ENCODE measurements around the gene SNX9. TPM values are rescaled to one million over a fixed set of nuclear protein-coding genes. Genes with fewer than 3 reads are reported as not detected.

The SNX9 gene
- total RNA-seq, 2 donors from 2014 or later, result 37.3 to 81.7 TPM

DNA sequence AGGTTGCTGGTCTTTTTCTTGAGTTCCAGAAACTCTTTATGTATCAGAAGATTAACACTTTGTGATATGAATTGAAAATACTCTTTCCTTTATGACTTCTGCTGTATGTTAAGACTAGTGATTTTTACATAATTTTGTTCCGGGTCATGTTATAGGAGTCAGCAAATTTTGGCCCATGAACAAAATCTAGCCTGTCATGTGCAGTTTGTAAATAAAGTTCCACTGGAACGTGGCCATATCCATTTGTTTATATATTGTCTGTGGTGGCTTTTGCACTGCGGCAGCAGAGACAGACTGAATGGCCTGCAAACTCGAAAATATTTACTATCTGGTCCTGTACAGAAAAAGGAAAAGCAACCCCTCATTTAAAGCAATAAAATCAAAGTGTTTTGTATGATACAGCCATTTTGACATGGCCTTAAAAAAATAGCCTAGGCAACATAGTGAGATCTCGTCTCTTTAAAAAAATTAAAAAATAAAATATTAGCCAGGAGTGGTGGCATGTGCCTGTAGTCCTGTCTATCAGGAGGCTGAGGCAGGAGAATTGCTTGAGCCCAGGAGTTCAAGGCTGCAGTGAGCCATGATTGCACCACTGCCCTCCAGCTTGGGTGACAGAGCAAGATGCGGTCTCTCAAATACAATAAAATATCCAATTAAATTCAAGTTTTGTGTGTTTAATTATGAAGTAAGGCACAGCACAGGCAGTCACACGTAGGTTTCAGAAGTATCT, 36.9 kb downstream of the SNX9 start:
- Histone ChIP-seq H3K4me3 (no peak overlapping the region), H3K36me3 (no peaks in the 10 kb centered on the region), H3K27me3 (no peaks in the 10 kb centered on the region), H3K9ac (ENCODE audit: low read depth in 2 of 2, low read length in 2 of 2) (no peak overlapping the region), H3K4me1 (peaks cover 7% of the 10 kb centered on the region), H3K27ac (no peak overlapping the region), H3K9me3 (no peaks in the 10 kb centered on the region)
- no peak for DNase-seq
- TF ChIP-seq, protein P1, sequence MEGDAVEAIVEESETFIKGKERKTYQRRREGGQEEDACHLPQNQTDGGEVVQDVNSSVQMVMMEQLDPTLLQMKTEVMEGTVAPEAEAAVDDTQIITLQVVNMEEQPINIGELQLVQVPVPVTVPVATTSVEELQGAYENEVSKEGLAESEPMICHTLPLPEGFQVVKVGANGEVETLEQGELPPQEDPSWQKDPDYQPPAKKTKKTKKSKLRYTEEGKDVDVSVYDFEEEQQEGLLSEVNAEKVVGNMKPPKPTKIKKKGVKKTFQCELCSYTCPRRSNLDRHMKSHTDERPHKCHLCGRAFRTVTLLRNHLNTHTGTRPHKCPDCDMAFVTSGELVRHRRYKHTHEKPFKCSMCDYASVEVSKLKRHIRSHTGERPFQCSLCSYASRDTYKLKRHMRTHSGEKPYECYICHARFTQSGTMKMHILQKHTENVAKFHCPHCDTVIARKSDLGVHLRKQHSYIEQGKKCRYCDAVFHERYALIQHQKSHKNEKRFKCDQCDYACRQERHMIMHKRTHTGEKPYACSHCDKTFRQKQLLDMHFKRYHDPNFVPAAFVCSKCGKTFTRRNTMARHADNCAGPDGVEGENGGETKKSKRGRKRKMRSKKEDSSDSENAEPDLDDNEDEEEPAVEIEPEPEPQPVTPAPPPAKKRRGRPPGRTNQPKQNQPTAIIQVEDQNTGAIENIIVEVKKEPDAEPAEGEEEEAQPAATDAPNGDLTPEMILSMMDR (IDR thresholded peaks at IDR 0.05), result no peak
- intact Hi-C loops (cut with DNase I), result no loop called here

DNA sequence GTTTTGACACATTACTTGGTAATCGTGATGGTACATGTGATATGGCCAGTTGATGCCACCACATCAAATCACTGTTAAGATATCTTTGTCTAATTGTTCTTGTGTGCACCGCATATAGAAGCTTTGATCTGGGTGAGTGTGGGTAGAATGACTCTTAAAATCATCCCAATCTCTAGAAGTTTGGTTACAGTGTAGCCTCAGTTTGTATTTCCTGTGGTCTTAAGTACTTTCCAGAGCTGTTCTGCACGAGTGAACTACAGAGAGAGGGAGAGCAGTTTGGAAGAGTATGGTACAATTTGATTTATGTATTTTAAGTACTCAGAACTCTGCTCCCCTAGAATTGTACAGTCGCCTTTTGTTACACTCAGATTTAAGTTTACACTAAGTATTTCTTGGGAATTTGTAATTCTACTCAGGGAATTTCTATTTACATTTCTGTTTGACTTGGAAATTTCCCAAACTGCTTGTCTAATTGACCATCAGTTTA, 37.5 kb downstream of the SNX9 start:
- H3K4me1 ChIP-seq, result peaks cover 6% of the 10 kb centered on the region
- no peaks in the 10 kb centered on the region for H3K36me3 ChIP-seq
- H3K9me3 ChIP-seq, result no peaks in the 10 kb centered on the region
- TF ChIP-seq, protein P1 (IDR thresholded peaks at IDR 0.05), result no peak
- H3K9ac ChIP-seq (ENCODE audit: low read depth in 2 of 2, low read length in 2 of 2), result no peak overlapping the region
- no peak overlapping the region for H3K4me3 ChIP-seq
- intact Hi-C loops (cut with DNase I), result no loop called here
- no peaks in the 10 kb centered on the region for H3K27me3 ChIP-seq
- no peak overlapping the region for H3K27ac ChIP-seq
- no peak for DNase-seq

DNA sequence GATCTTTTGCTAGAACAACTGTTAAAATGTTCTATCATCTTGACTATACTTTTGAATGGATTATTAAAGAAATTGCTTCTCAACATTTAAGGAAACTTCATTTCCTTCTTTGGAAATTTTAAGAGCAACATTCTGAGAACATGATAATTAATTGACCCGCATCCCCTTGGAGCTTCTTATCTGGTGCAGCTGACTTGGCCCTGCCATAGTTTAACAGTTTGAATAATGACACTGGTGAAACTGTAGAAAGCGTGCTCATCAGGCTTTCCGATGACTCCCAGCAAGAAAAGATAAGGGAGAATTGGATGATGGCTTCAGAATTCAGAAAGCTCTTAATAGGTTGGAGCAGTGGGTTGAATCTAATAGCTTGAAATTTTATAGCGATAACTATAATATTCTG, 38.1 kb downstream of the SNX9 start:
- Histone ChIP-seq H3K9me3 (no peaks in the 10 kb centered on the region), H3K9ac (ENCODE audit: low read depth in 2 of 2, low read length in 2 of 2) (no peak overlapping the region), H3K27ac (no peak overlapping the region), H3K36me3 (no peaks in the 10 kb centered on the region), H3K27me3 (no peaks in the 10 kb centered on the region), H3K4me1 (no peaks in the 10 kb centered on the region), H3K4me3 (no peak overlapping the region)
- TF ChIP-seq, protein P1 (IDR thresholded peaks at IDR 0.05), result no peak
- intact Hi-C loops (cut with DNase I), result no loop called here
- no peak for DNase-seq

DNA sequence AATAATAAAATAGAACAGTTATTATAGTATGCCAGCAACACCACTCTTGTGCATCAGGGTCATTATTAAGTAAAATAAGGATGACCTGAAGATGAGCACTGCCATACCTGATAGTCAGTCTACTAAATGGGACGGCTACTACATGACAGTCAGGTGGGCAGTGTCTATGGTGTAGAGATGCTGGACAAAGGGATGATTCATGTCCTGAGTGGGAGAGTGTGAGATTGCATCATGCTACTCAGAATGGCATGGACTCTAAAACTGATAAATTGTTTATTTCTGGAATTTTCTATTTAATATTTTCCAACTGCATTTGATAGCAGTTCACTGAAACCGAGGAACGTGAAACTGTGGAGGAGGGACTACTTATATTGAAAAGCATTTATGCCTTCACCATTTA, 38.8 kb downstream of the SNX9 start:
- Histone ChIP-seq H3K27ac (no peak overlapping the region), H3K9ac (ENCODE audit: low read depth in 2 of 2, low read length in 2 of 2) (no peak overlapping the region), H3K27me3 (no peaks in the 10 kb centered on the region), H3K4me1 (no peaks in the 10 kb centered on the region), H3K36me3 (no peaks in the 10 kb centered on the region), H3K9me3 (no peaks in the 10 kb centered on the region), H3K4me3 (no peak overlapping the region)
- TF ChIP-seq, protein P1 (IDR thresholded peaks at IDR 0.05), result no peak
- intact Hi-C loops (cut with DNase I), result no loop called here
- DNase-seq, result no peak

DNA sequence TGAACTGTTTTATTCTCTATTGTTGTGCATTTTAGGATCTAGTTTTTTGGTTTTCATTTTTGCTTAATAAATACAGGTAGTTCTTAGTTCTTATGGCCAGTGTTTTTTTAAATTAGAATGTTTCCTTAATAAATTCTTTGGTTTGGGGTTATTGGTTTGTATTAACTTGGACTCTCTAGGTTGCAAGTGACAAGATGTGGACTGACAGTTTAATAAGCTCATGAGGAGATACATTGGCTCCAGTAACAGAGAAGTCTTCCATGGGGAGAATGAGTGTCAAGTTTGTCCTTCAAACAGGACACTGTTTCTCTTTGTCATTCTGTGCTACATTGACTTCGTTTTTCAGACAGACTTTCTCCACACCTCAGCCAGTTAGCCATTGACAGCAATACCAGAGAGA, 39.7 kb downstream of the SNX9 start:
- H3K36me3 ChIP-seq, result no peaks in the 10 kb centered on the region
- no peaks in the 10 kb centered on the region for H3K27me3 ChIP-seq
- no peaks in the 10 kb centered on the region for H3K9me3 ChIP-seq
- DNase-seq, result no peak
- no peak overlapping the region for H3K9ac ChIP-seq (ENCODE audit: low read depth in 2 of 2, low read length in 2 of 2)
- no peak overlapping the region for H3K27ac ChIP-seq
- intact Hi-C loops (cut with DNase I), result no loop called here
- H3K4me3 ChIP-seq, result no peak overlapping the region
- TF ChIP-seq, protein P1 (IDR thresholded peaks at IDR 0.05), result no peak
- H3K4me1 ChIP-seq, result no peaks in the 10 kb centered on the region
